HL-60/S4 (cell line): ENCODE data around the gene NCOR2.

Experiments used
- in situ Hi-C: fragments of 300-500 bp; cut with MboI; formaldehyde crosslinking; loops from 2 replicates; pipeline ENCODE4 v1.14.3; 2022; ENCODE audit warnings: low sequenced_read_pairs

The NCOR2 gene

GRCh38 chr12:124577986-124578385, 10.6 kb upstream of the NCOR2 start:
- in situ Hi-C loops = loop anchor here (10.0 kb wide), 1 partner anchor 187 kb away; no protein-coding TSS in a partner anchor

- in situ Hi-C loops = loop anchor here (10.0 kb wide), 1 partner anchor 187 kb away; no protein-coding TSS in a partner anchor
Measured at GRCh38 chr12:124577374-124577773, 10.0 kb upstream of the NCOR2 start.

GRCh38 chr12:124576061-124576650, 8.7 kb upstream of the NCOR2 start:
- in situ Hi-C loops = loop anchor here (10.0 kb wide), 1 partner anchor 189 kb away; no protein-coding TSS in a partner anchor

- in situ Hi-C loops = loop anchor here (10.0 kb wide), 1 partner anchor 191 kb away; no protein-coding TSS in a partner anchor
Measured at GRCh38 chr12:124573839-124574786, 6.7 kb upstream of the NCOR2 start.

- in situ Hi-C loops = loop anchor here (10.0 kb wide), 1 partner anchor 193 kb away; no protein-coding TSS in a partner anchor
Measured at GRCh38 chr12:124571556-124571955, 4.1 kb upstream of the NCOR2 start.

GRCh38 chr12:124570810-124571209, 3.4 kb upstream of the NCOR2 start:
- in situ Hi-C loops = loop anchor here (10.0 kb wide), 1 partner anchor 194 kb away; no protein-coding TSS in a partner anchor

GRCh38 chr12:124569375-124570148, 2.1 kb upstream of the NCOR2 start:
- in situ Hi-C loops = loop anchor here (10.0 kb wide), 1 partner anchor 195 kb away; no protein-coding TSS in a partner anchor

GRCh38 chr12:124568431-124569374, 1.3 kb upstream of the NCOR2 start:
- in situ Hi-C loops = no loop called here

GRCh38 chr12:124567673-124568373, 411 bp upstream of the NCOR2 start:
- in situ Hi-C loops = no loop called here

- in situ Hi-C loops = no loop called here
Measured at GRCh38 chr12:124566161-124566996, 1.0 kb downstream of the NCOR2 start.

- in situ Hi-C loops = no loop called here
Measured at GRCh38 chr12:124565656-124566160, 1.7 kb downstream of the NCOR2 start.

GRCh38 chr12:124564971-124565491, 2.4 kb downstream of the NCOR2 start:
- in situ Hi-C loops = no loop called here

- in situ Hi-C loops = no loop called here
Measured at GRCh38 chr12:124564232-124564958, 3.0 kb downstream of the NCOR2 start.

- in situ Hi-C loops = no loop called here
Measured at GRCh38 chr12:124563809-124564208, 3.6 kb downstream of the NCOR2 start.

GRCh38 chr12:124563401-124563800, 4.0 kb downstream of the NCOR2 start:
- in situ Hi-C loops = no loop called here

GRCh38 chr12:124562796-124563181, 4.6 kb downstream of the NCOR2 start:
- in situ Hi-C loops = no loop called here
